Heart left ventricle (tissue), 13 donors: ENCODE data around the gene DAP.

Source experiments
- POLR2A ChIP-seq, 2 donors: fragments of 450-650 bp; IDR thresholded peaks; one replicate each; pipeline ENCODE4 v1.6.1; 2017; ENCODE audit warnings: antibody characterized with exemption in 2 of 2, mild to moderate bottlenecking in 2 of 2, moderate library complexity in 2 of 2
- TF ChIP-seq, protein P1 (sequence below), 12 donors: fragments of 200-600 bp; sonication (generic) in 4 of 12; IDR thresholded peaks; one replicate each; pipeline versions ENCODE4 v1.5.0 to v1.8.0; 2018 to 2022; ENCODE audit warnings: antibody characterized with exemption in 12 of 12, mild to moderate bottlenecking in 5 of 12
- donor health status: ischemic (EF 13 %, LVEDD 7.1; RV severe dilation, severe dysfunction).
- donor health status: DM: no; HTN: yes; CAD: no.
- donor health status: DM: no; HTN: no; CAD: no.
- donor health status: ischemic (EF 25% LVEDD 6.9; RV normal size, moderate dysfunction).
- donor health status: ischemic (EF 25% LVEDD 5.7; RV mildly dilated, moderate dysfunction).
- donor health status: ischemic (EF 35%, LVEDD 5.7; RV mildly dilated, moderate dysfunction).
- donor health status: nonischemic (EF 11% LVEDD 7.7; RV severe dilation, severe dysfunction).
- donor health status: DM: yes; HTN: yes; CAD: no.
- donor health status: PGD.
- donor health status: ischemic (EF 29% LVEDD 5.4; RV normal size, mild dysfunction).
- donor health status: nonischemic (EF 23%, LVEDD 6.1; RV moderate dilation, normal function).

DNA sequence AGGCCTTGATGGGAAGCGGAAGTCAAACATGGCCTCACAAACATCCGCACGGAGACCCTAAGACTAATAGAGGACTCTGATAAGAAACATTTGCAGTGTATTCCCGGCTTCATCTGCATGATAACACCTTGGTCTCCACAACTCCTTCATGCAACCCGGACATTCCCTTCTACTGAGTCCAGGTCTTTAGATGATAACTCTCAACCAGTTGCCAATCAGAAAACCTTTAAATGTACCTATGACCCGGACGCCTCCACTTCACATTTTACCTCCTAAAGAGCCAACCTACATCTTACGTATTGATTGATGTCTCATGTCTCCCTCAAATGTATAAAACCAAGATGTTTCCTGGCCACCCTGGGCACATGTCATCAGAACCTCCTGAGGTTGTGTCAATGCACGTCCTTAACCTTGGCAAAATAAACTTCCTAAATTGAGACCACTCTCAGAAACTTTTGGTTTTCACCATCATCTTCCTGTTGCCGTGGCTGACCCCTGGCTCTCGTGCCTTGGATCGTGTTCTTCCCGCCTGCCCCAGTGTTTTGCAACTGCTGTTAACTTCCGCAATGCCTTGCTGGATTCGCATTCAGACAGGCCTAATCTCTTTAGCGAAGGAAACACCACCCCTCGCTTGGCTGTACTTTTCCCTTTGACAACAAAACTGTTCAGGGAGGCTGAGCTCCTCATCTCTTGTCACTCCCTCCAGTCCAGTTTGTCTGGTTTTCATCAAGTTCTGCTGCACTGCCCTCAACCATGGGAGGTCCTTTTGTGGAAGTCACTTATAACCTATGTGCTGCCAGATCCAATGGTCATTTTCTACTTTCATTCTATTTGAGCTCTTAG lies 1.1 kb upstream of the DAP start:
- TF ChIP-seq, protein P1, sequence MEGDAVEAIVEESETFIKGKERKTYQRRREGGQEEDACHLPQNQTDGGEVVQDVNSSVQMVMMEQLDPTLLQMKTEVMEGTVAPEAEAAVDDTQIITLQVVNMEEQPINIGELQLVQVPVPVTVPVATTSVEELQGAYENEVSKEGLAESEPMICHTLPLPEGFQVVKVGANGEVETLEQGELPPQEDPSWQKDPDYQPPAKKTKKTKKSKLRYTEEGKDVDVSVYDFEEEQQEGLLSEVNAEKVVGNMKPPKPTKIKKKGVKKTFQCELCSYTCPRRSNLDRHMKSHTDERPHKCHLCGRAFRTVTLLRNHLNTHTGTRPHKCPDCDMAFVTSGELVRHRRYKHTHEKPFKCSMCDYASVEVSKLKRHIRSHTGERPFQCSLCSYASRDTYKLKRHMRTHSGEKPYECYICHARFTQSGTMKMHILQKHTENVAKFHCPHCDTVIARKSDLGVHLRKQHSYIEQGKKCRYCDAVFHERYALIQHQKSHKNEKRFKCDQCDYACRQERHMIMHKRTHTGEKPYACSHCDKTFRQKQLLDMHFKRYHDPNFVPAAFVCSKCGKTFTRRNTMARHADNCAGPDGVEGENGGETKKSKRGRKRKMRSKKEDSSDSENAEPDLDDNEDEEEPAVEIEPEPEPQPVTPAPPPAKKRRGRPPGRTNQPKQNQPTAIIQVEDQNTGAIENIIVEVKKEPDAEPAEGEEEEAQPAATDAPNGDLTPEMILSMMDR (IDR thresholded peaks at IDR 0.05), result no peak
- no peak for TF ChIP-seq POLR2A (IDR thresholded peaks at IDR 0.05)
